ENCODE measurements around the gene OR14A2. TPM values are rescaled to one million over a fixed set of nuclear protein-coding genes. Genes with fewer than 3 reads are reported as not detected.

OR14A2 gene
- total and polyA plus RNA-seq, 3 experiments from 2014 or later = not detected

GRCh38 chr1:247681288-247681897, 66.5 kb downstream of the OR14A2 start:
- peak in 2 of 5 donors; percentile 0 to 2 for DNase-seq
- CTCF ChIA-PET = no interaction called here
- Histone ChIP-seq H3K4me3 (ENCODE audit: low read length) (no peak overlapping the region), H3K27me3 (ENCODE audit: insufficient read depth, low read length, poor library complexity, severe bottlenecking) (no peaks in the 10 kb centered on the region), H3K27ac (ENCODE audit: low read depth, low read length) (no peak overlapping the region), H3K36me3 (ENCODE audit: insufficient read depth, low read length) (no peaks in the 10 kb centered on the region), H3K4me1 (ENCODE audit: insufficient read depth, low read length) (no peaks in the 10 kb centered on the region), H3K9me3 (ENCODE audit: low read length) (no peaks in the 10 kb centered on the region)
- Mint-ChIP-seq H3K36me3 (no peaks in the 10 kb centered on the region), H3K4me1 (no peaks in the 10 kb centered on the region), H3K27ac (no peak overlapping the region), H3K9me3 (peaks cover 0 to 2% (median 0%) of the 10 kb centered on the region in 5 donors), H3K4me3 (no peak overlapping the region), H3K27me3 (no peaks in the 10 kb centered on the region)
- POLR2A ChIA-PET = no interaction called here

GRCh38 chr1:247680171-247680570, 67.8 kb downstream of the OR14A2 start:
- H3K4me1 ChIP-seq (ENCODE audit: insufficient read depth, low read length) = no peaks in the 10 kb centered on the region
- no peaks in the 10 kb centered on the region for H3K9me3 ChIP-seq (ENCODE audit: low read length)
- Mint-ChIP-seq H3K9me3 (no peaks in the 10 kb centered on the region), H3K27ac (no peak overlapping the region), H3K4me1 (no peaks in the 10 kb centered on the region), H3K4me3 (no peak overlapping the region), H3K27me3 (no peaks in the 10 kb centered on the region), H3K36me3 (no peaks in the 10 kb centered on the region)
- DNase-seq = no peak
- H3K4me3 ChIP-seq (ENCODE audit: low read length) = no peak overlapping the region
- no peaks in the 10 kb centered on the region for H3K36me3 ChIP-seq (ENCODE audit: insufficient read depth, low read length)
- no peaks in the 10 kb centered on the region for H3K27me3 ChIP-seq (ENCODE audit: insufficient read depth, low read length, poor library complexity, severe bottlenecking)
- ChIA-PET POLR2A (no interaction called here), CTCF (no interaction called here)
- H3K27ac ChIP-seq (ENCODE audit: low read depth, low read length) = no peak overlapping the region

GRCh38 chr1:247679639-247680038, 68.3 kb downstream of the OR14A2 start, which contains the start of gene OR13G1:
OR13G1 (minus strand) TSS chr1:247679739; CDS start chr1:247673041, 6,698 bp downstream.
- Histone ChIP-seq H3K4me1 (ENCODE audit: insufficient read depth, low read length) (no peaks in the 10 kb centered on the region), H3K27me3 (ENCODE audit: insufficient read depth, low read length, poor library complexity, severe bottlenecking) (no peaks in the 10 kb centered on the region), H3K36me3 (ENCODE audit: insufficient read depth, low read length) (no peaks in the 10 kb centered on the region), H3K27ac (ENCODE audit: low read depth, low read length) (no peak within 1 kb of the TSS), H3K4me3 (ENCODE audit: low read length) (no peak within 1 kb of the TSS), H3K9me3 (ENCODE audit: low read length) (no peaks in the 10 kb centered on the region)
- no peaks in the 10 kb centered on the region for H3K4me1 Mint-ChIP-seq
- DNase-seq = no peak
- no peaks in the 10 kb centered on the region for H3K27me3 Mint-ChIP-seq
- no peak within 1 kb of the TSS for H3K27ac Mint-ChIP-seq
- CTCF ChIA-PET = no interaction called here
- H3K4me3 Mint-ChIP-seq = no peak within 1 kb of the TSS
- H3K36me3 Mint-ChIP-seq = no peaks in the 10 kb centered on the region
- POLR2A ChIA-PET = no interaction called here
- H3K9me3 Mint-ChIP-seq = no peaks in the 10 kb centered on the region

Other genes starting within 250 kb of the OR14A2 start
- gene OR2C3, start 211.7 kb downstream of the OR14A2 start, total RNA-seq = not detected
- not detected for gene OR2C3, start 211.7 kb downstream of the OR14A2 start, polyA plus RNA-seq
- under 1 TPM; 0.11 to 0.20 TPM for gene GCSAML, start 199.0 kb downstream of the OR14A2 start, total RNA-seq
- gene GCSAML, start 199.0 kb downstream of the OR14A2 start, polyA plus RNA-seq = not detected
- not detected for gene OR2G2, start 159.8 kb downstream of the OR14A2 start, total RNA-seq
- gene OR2G2, start 159.8 kb downstream of the OR14A2 start, polyA plus RNA-seq = not detected
- gene OR2G3, start 142.6 kb downstream of the OR14A2 start, total RNA-seq = not detected
- not detected for gene OR2G3, start 142.6 kb downstream of the OR14A2 start, polyA plus RNA-seq
- not detected for gene OR13G1, start 68.4 kb downstream of the OR14A2 start, total RNA-seq
- not detected for gene OR13G1, start 68.4 kb downstream of the OR14A2 start, polyA plus RNA-seq
- not detected for gene OR6F1, start 31.5 kb downstream of the OR14A2 start, total RNA-seq
- not detected for gene OR6F1, start 31.5 kb downstream of the OR14A2 start, polyA plus RNA-seq
- not detected for gene OR14K1, start 9.5 kb downstream of the OR14A2 start, total RNA-seq
- gene OR14K1, start 9.5 kb downstream of the OR14A2 start, polyA plus RNA-seq = not detected
- not detected for gene OR1C1, start 12.4 kb upstream of the OR14A2 start, total RNA-seq
- not detected for gene OR1C1, start 12.4 kb upstream of the OR14A2 start, polyA plus RNA-seq
- not detected for gene OR14A16, start 76.0 kb upstream of the OR14A2 start, total RNA-seq
- not detected for gene OR14A16, start 76.0 kb upstream of the OR14A2 start, polyA plus RNA-seq
- gene OR11L1, start 93.8 kb upstream of the OR14A2 start, total RNA-seq = not detected
- not detected for gene OR11L1, start 93.8 kb upstream of the OR14A2 start, polyA plus RNA-seq
- under 1 TPM; 0.09 to 0.16 TPM for gene TRIM58, start 109.0 kb upstream of the OR14A2 start, total RNA-seq
- 0.08 TPM for gene TRIM58, start 109.0 kb upstream of the OR14A2 start, polyA plus RNA-seq
- gene OR2W3, start 147.4 kb upstream of the OR14A2 start, total RNA-seq = not detected
- gene OR2W3, start 147.4 kb upstream of the OR14A2 start, polyA plus RNA-seq = not detected
- gene OR2T8, start 172.1 kb upstream of the OR14A2 start, total RNA-seq = not detected
- gene OR2T8, start 172.1 kb upstream of the OR14A2 start, polyA plus RNA-seq = not detected
- not detected for gene OR2AJ1, start 176.7 kb upstream of the OR14A2 start, total RNA-seq
- gene OR2AJ1, start 176.7 kb upstream of the OR14A2 start, polyA plus RNA-seq = not detected
- not detected for gene OR2L8, start 200.7 kb upstream of the OR14A2 start, total RNA-seq
- gene OR2L8, start 200.7 kb upstream of the OR14A2 start, polyA plus RNA-seq = not detected
- gene OR2AK2, start 217.1 kb upstream of the OR14A2 start, total RNA-seq = not detected
- not detected for gene OR2AK2, start 217.1 kb upstream of the OR14A2 start, polyA plus RNA-seq

All from CD8-positive, alpha-beta memory T cell (primary cell).